HCT116 (cell line): ENCODE data around the gene AQP7.

ENCODE experiments used
- CEBPB ChIP-seq: IDR thresholded peaks from 2 replicates; pipeline ENCODE4 v1.6.1; 2012; ENCODE audit warnings: low read depth
- EGR1 ChIP-seq: IDR thresholded peaks from 2 replicates; pipeline ENCODE4 v1.6.1; 2012; ENCODE audit warnings: low read depth
- EZH2 ChIP-seq: fragments of 200-600 bp; sonication (generic); IDR thresholded peaks from 2 replicates; pipeline ENCODE4 v1.6.1; 2017; ENCODE audit warnings: antibody characterized with exemption, mixed run types
- EZH2phosphoT487 ChIP-seq: fragments of 200-600 bp; IDR thresholded peaks from 2 replicates; pipeline ENCODE4 v1.6.1; 2018; ENCODE audit warnings: antibody characterized with exemption, borderline replicate concordance
- JUND ChIP-seq: IDR thresholded peaks from 2 replicates; pipeline ENCODE4 v1.6.1; 2012
- POLR2A ChIP-seq: IDR thresholded peaks from 2 replicates; pipeline ENCODE4 v1.7.0; 2011; ENCODE audit warnings: borderline replicate concordance; ENCODE audit not compliant: insufficient read depth, insufficient read length; ENCODE audit errors: extremely low read depth
- POLR2AphosphoS5 ChIP-seq: IDR thresholded peaks from 2 replicates; pipeline ENCODE4 v1.6.1; 2011; ENCODE audit warnings: mild to moderate bottlenecking, low read depth, low read length, moderate library complexity
- SIN3A ChIP-seq: IDR thresholded peaks from 2 replicates; pipeline ENCODE4 v1.6.1; 2012; ENCODE audit warnings: low read depth
- SP1 ChIP-seq: IDR thresholded peaks from 2 replicates; pipeline ENCODE4 v1.6.1; 2012; ENCODE audit warnings: low read depth
- ZNF274 ChIP-seq: fragments of 200-500 bp; sonication (Bioruptor generic); IDR thresholded peaks from 2 replicates; pipeline ENCODE4 v1.6.1; 2014; ENCODE audit warnings: mild to moderate bottlenecking, low read depth, low read length, inconsistent platforms
- TF ChIP-seq, protein P1 (sequence below), 3 experiments: fragments of 200-600 bp in 1 of 3; sonication (generic) in 1 of 3; IDR thresholded peaks in 2 of 3; conservative IDR thresholded peaks in 1 of 3; 2 replicates each; pipeline ENCODE4 v1.5.1; 2012 to 2017; ENCODE audit warnings: low read depth in 2 of 3, low read length in 2 of 3, antibody characterized with exemption in 1 of 3, borderline replicate concordance in 1 of 3, control low read depth in 1 of 3, mild to moderate bottlenecking in 1 of 3, mixed read lengths in 1 of 3, mixed run types in 1 of 3, moderate library complexity in 1 of 3; ENCODE audit not compliant: insufficient read depth in 1 of 3
- TF ChIP-seq, protein P2 (sequence below): IDR thresholded peaks from 2 replicates; pipeline ENCODE4 v1.6.1; 2012; ENCODE audit warnings: low read depth
- TF ChIP-seq, protein P3 (sequence below): IDR thresholded peaks from 2 replicates; pipeline ENCODE4 v1.6.1; 2012

DNA sequence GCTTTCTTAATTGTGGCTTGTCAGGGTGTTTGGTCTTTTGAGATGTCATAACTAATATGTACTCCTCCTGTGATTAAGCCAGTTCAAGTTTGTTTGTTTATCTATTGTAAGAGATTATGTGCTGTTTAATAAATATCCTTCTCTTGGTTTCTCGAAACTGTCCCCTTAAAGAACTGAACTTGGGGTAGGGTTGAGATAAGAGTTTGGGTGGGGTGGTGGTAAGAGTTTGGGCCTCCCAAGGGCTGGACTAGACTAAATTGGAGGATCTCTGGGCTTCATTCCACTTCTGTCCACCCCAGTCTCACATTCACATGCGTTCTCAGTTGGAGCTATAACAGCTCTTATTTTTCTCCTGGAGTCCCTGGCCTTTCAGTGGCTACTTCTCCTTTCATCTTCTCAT is 38.2 kb downstream of the AQP7 start:
- TF ChIP-seq EZH2phosphoT487 (no peak), SP1 (no peak), EZH2 (no peak), POLR2AphosphoS5 (no peak), JUND (no peak), SIN3A (no peak), CEBPB (no peak), ZNF274 (no peak), POLR2A (no peak), EGR1 (no peak)
- TF ChIP-seq, protein P1, sequence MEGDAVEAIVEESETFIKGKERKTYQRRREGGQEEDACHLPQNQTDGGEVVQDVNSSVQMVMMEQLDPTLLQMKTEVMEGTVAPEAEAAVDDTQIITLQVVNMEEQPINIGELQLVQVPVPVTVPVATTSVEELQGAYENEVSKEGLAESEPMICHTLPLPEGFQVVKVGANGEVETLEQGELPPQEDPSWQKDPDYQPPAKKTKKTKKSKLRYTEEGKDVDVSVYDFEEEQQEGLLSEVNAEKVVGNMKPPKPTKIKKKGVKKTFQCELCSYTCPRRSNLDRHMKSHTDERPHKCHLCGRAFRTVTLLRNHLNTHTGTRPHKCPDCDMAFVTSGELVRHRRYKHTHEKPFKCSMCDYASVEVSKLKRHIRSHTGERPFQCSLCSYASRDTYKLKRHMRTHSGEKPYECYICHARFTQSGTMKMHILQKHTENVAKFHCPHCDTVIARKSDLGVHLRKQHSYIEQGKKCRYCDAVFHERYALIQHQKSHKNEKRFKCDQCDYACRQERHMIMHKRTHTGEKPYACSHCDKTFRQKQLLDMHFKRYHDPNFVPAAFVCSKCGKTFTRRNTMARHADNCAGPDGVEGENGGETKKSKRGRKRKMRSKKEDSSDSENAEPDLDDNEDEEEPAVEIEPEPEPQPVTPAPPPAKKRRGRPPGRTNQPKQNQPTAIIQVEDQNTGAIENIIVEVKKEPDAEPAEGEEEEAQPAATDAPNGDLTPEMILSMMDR (IDR thresholded peaks at IDR 0.05 in 2 of 3, conservative IDR thresholded peaks at IDR 0.05 in 1 of 3; ENCODE audit: borderline replicate concordance in 1 of 3, insufficient read depth in 1 of 3, low read depth in 2 of 3, low read length in 2 of 3) = no peak
- TF ChIP-seq, protein P2, sequence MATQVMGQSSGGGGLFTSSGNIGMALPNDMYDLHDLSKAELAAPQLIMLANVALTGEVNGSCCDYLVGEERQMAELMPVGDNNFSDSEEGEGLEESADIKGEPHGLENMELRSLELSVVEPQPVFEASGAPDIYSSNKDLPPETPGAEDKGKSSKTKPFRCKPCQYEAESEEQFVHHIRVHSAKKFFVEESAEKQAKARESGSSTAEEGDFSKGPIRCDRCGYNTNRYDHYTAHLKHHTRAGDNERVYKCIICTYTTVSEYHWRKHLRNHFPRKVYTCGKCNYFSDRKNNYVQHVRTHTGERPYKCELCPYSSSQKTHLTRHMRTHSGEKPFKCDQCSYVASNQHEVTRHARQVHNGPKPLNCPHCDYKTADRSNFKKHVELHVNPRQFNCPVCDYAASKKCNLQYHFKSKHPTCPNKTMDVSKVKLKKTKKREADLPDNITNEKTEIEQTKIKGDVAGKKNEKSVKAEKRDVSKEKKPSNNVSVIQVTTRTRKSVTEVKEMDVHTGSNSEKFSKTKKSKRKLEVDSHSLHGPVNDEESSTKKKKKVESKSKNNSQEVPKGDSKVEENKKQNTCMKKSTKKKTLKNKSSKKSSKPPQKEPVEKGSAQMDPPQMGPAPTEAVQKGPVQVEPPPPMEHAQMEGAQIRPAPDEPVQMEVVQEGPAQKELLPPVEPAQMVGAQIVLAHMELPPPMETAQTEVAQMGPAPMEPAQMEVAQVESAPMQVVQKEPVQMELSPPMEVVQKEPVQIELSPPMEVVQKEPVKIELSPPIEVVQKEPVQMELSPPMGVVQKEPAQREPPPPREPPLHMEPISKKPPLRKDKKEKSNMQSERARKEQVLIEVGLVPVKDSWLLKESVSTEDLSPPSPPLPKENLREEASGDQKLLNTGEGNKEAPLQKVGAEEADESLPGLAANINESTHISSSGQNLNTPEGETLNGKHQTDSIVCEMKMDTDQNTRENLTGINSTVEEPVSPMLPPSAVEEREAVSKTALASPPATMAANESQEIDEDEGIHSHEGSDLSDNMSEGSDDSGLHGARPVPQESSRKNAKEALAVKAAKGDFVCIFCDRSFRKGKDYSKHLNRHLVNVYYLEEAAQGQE = no peak
- TF ChIP-seq, protein P3, sequence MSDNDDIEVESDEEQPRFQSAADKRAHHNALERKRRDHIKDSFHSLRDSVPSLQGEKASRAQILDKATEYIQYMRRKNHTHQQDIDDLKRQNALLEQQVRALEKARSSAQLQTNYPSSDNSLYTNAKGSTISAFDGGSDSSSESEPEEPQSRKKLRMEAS = no peak
